Measurements from ENCODE around the gene HECTD4.

HECTD4 gene

GRCh38 chr12:112149596-112149995, 232.6 kb downstream of the HECTD4 start:
- DNase-seq = no peak

DNA sequence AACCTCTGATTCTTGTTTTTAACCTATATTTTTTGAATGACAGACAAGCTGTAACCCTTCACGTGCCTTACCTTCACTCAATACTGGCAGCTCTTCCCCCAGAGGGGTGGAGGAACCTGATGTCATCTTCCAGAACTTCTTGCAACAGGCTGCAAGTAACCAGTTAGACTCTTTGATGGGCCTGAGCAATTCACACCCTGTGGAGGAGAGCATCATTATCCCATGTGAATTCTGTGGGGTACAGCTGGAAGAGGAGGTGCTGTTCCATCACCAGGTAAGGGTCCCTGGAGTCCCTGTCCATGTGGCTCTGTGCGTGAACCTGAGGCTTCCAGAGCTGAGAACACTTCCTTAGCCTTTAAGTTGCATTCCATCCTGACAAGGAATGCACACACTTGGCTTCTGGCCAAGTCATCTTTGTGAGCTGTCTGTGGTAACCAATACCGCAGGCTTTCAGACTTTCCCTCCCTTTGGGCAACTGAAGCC, 234.2 kb downstream of the HECTD4 start:
- no peak for DNase-seq

- no peak for DNase-seq
These were observed 236.1 kb downstream of the HECTD4 start for GRCh38 chr12:112146123-112146522.

GRCh38 chr12:112140728-112141127, 241.5 kb downstream of the HECTD4 start:
- no peak for DNase-seq

DNA sequence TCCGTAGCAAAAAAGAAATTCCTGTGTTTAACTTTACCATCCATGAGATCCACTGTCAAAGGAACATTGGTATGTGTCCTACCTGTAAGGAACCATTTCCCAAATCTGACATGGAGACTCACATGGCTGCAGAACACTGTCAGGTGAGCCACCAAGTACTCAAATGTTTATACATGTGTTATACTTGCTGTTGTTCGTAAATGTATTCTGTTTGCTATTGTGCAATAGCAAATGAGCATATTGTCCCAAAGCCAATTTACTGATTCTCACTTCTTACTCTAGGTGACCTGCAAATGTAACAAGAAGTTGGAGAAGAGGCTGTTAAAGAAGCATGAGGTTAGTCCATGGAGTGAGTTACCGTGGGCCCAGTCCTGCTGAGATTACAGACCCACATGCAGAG, 247.5 kb downstream of the HECTD4 start:
- no peak for DNase-seq

DNA sequence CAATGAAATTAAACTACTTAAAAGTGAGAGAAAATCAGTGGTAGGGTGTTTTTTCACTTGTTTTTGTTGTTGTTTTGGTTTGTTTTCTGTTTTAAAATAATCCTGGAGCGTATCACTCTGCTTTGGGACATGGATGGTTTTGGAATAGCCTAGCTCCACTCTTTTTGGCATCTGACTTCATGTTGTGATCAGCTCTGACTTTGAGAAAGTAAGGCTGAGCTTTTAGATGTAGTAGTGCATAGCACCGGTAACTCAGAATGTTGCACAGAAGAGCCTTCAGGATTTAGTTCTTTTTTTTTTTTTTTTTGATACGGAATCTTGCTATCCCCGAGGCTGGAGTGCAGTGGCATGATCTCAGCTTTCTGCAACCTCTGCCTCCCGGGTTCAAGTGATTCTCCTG, 248.8 kb downstream of the HECTD4 start:
- no peak for DNase-seq

GRCh38 chr12:112131686-112132085, 250.5 kb downstream of the HECTD4 start:
- no peak for DNase-seq

DNA sequence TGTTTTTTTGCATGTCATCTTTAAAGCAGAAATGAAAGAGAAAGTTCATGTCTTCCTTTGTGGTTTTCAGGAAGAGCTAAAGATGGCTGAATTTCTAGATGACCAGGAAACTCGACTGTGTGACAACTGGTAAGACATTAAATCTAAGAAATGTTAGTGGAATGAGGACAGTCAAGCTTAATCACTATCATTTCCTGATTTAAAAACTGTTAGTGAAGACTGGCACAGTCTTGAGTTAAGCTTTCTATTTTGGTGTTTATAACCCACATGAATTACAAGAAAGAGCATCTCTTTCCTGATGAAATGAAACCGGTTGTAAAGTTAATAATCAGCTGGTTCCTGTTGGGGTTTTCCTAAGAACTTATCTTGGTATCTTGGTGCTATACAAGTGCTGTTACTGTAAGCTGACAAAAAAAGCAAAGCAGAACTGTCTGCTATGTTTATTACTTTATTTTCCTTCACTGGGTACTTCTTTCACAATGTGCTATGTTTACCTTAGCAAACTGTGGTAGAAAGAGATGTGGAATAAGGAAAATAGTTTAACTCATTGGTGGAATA, 251.7 kb downstream of the HECTD4 start:
- no peak for DNase-seq

DNA sequence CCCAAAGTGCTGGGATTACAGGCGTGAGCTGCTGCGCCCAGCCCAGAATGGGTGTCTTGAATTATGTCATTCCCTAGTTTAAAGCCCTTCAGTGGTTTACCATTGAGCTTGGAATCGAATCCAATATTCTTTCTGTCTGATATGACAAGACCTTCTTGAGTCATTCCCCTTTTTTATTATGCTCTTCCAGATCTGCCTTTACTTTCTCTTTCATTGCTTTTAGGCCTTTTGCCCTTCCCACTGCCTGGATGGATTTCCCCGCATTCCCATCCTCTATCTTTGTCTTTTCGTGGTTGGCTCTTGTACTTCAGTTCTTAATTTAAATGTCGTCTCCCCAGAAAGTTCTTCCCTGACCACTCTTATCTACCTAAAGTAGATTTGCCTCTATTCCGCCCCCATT, 255.3 kb downstream of the HECTD4 start:
- no peak for DNase-seq

- no peak for DNase-seq
These were observed 256.2 kb downstream of the HECTD4 start for GRCh38 chr12:112126000-112126438.

DNA sequence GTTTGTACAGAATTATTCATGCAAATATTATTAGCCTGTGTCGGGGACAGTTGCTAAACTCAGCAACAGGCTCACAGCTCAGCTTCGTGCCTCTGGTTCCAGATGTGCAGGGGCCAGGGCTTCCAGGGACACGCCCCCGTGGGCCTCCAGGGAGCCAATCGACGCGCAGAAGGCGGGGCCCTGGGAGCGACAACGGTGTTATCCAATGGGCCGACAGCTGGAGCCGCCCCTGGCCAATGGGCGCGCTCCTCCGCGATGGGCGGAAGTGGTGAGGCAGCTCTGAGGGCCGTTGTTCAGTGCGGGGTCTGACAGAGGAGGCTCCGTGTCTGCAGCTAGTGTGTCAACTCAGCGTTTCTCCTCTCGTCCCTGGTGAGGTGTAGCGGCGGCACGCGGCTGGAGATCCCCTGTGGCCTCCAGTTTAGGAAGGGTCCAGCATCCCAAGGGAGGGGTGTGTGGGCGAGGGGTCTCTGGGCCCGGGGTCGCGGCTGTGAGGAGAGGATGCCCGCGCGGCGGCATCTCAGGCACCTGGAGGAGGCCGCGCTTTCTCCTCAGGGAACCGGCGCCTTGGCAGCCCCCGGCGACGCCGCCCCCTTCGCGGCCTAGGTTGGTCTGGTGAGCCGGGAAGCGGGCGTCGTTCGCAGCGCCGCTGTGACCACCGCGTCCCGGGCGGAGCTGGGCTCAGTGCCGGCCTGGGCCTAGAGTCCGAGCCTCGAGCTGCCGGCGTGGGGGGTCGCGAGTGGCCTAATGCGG, 256.8 kb downstream of the HECTD4 start, which contains the start of gene TRAFD1:
TSS of gene TRAFD1 (plus strand) at position 311 of the 750 bp plus-strand sequence. CDS start 4,963 bp downstream, outside the sequence.
- DNase-seq = peak; percentile 89 to 92

GRCh38 chr12:112124918-112125249, 257.3 kb downstream of the HECTD4 start:
- DNase-seq = no peak

DNA sequence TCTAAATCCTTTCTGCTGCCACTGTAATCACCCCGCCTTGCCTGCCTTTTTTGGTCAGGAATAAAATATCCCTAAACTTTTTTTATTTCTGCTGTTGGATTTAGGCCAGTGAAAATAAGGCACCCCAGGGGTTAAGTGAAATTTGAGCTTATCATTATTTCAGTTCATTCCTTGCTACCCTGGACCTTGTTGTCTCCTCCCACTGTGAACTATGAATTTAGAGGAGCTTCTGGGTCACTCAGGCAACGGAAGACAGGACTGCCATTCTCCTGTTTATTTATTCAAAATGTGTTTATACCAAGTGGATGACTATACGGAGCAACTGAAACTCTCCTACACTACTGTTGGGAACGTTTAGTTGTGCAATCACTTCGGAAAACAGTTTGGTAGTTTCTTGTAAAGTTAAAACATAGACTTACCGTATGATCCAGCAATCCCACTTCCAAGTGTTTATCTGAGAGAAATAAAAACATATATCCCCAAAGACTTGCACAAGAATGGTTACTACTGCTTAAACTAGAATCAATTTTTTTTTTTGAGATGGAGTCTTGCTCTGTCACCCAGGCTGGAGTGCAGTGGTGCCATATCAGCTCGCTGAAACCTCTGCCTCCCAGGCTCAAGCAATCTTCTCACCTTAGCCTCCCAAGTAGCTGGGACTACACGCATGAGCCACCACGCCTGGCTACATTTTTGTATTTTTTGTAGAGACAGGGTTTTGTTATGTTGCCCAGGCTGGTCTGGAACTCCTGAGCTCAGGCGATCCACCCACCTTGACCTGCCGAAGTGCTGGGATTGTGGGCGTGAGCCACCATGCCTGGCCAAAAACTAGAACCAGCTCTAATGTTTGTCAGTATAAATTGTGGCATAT, 259.2 kb downstream of the HECTD4 start:
- DNase-seq = no peak

DNA sequence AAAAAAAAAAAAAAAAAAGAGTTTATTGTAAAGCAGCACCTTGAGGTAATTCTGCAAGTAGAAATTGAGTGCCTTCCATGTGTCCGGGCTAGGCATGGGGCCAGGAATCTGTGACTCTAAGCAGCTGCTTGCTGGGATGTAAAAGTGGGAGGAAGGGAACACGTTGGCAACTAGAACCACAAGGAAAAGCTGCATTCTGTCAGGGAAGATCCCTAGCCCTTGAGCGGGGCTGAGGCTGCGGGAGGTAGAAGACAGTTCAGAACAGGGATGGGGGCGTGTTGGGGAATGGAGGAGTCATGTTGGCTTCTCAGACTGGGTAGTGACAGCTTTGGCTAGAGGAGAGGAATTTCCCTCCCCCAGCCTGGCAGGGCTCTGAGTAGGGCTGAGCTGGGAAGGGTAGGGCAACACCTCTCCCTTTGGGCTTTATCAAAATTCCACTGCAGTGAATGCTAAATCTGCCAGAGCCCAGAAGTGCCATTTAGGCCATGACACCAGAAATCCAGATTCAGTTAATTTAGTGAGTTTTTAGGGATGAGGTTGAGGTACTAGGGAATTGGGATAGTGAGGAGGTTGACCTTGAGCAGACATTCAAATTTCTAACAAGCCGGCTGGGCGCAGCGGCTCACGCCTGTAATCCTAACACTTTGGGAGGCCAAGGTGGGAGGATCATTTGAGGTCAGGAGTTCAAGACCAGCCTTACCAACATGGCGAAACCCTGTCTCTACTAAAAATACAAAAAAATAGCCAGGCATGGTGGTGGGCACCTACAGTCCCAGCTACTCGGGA, 260.3 kb downstream of the HECTD4 start:
- no peak for DNase-seq

DNA sequence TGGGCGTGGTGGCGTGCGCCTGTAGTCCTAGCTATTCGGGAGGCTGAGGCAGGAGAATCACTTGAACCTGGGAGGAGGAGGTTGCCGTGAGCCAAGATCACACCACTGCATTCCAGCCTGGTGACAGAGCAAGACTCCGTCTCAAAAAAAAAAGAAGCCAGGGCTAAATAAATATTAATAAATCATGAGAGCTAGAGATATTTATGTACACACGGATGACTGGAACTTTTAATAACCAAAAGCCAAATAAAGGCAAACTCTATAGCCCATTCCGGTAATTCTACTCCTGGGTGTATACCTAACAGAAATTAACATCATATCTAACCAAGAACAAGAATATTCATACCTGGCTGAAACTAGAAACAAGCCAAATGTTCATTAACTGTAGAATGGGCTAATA, 264.5 kb downstream of the HECTD4 start:
- no peak for DNase-seq

DNA sequence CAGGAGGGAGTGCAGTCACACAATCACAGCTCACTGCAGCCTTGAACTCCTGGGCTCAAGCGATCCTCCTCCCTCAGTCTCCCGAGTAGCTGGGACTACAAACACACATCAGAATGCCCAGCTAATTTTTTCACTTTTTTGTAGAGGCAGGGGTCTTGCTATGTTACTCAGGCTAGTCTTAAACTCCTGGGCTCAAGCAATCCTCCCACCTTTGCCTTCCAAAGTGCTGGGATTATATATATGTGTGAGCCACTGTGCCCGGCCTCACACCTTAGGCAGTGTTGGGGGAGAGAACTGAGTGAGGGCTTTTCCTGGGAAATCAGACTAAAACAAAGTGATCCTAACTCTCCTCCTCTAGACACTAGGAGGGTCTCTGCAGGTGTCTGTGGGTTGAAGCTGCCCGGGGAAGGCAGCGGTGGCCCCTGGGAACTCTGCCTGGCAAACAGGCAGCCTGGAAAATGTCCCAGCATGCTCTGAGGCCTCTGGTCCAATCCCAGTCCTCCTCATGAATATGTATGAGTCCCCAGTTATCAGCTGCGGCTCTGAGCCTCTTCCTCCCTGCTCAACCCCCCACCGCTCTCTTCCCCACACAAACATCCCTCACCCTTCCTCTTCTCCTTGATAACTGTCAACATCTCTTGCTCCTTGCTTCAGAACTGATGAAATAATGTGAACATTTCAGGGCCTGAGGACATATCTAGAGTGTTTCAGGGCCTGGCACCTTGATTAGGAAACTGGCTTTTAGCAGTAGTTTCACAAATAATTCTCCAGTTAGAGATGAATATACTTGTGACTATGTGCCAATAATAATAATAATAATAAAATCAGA, 265.8 kb downstream of the HECTD4 start:
- DNase-seq = no peak

GRCh38 chr12:112115259-112116045, 266.8 kb downstream of the HECTD4 start:
- no peak for DNase-seq

DNA sequence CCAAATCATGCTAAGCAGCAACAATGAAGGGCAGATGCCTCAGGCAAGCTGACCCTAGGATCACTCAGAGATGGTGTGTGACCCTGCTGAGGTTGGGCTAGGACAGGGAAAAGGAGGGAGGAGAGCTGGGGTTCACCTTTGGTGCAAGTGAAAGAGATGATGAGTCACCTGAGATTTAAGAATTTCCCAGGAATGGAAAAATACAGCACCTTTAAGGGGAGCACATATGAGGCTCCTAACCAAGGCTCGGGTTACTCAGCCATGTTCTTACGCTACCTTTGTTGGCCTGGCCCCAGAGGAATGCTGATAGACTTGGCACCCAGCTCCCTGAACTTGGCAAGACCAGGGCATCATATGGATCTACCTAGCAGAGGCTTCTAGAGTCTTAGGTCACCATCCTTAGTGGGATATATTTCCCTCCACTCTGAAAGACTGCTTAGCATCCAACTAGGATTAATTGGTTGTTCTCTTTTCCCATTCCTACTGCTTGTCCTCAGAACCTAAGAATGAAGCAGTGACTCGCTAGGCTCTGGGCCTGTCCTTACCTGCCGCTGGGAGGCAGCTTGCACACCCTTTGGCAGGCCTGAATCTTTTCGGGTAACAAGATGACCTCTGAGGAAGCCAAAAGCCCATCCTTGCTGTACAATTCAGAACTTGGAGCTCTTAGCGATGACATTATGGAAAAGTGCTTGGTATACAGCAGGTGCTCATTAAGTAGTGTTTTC, 269.7 kb downstream of the HECTD4 start:
- no peak for DNase-seq

DNA sequence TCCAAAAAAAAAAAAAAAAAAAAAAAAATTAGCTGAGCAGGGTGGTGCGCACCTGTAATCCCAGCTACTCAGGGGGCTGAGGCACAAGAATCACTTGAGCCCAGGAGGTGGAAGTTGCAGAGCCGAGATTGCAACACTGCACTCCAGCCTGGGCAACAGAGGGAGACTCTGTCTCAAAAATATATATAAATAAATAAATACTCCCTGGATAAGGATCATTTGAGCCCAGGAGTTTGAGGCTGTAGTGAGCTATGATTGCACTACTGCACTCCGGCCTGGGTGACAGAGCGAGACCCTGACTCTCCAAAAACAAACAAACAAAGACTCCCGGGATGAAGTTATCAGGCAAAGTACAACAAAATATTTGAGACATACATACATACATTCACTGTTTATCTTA, 270.3 kb downstream of the HECTD4 start:
- no peak for DNase-seq
